H1 (cell line): Measurements from ENCODE around the gene SPOCK2. TPM values are rescaled to one million over a fixed set of nuclear protein-coding genes. Genes with fewer than 3 reads are reported as not detected.

Experiments used
- CTCF ChIA-PET: fragments of 300-600 bp; sonication (Branson Sonifier 250); formaldehyde crosslinking; loops from one replicate; lab custom pipeline; 2021; ENCODE audit not compliant: partially characterized antibody; lab: Charles Lee
- POLR2A ChIA-PET: fragments of 300-600 bp; sonication (Branson Sonifier 250); formaldehyde crosslinking; loops from one replicate; lab custom pipeline; 2021; ENCODE audit warnings: inconsistent platforms; ENCODE audit not compliant: partially characterized antibody; lab: Charles Lee
- DNase-seq, 2 experiments: peaks; one replicate each; pipeline versions ENCODE4 v3.0.0 to v3.0.0-alpha.2; 2010 to 2022; ENCODE audit warnings: low spot score in 2 of 2, low read depth in 1 of 2, mixed read lengths in 1 of 2
- FAIRE-seq: peaks from 2 replicates; lab custom pipeline; 2011; peaks lifted over from hg19 to GRCh38; lab: Jason Lieb, UNC
- H2AFZ ChIP-seq: 2 replicates; pipeline ENCODE4 v1.8.1; 2012; ENCODE audit warnings: low read length, inconsistent platforms
- H2AK5ac ChIP-seq: 2 replicates; pipeline ENCODE4 v1.6.1; 2013; ENCODE audit warnings: low read depth, low read length
- H2BK120ac ChIP-seq: replicated peaks from 2 replicates; pipeline ENCODE3; 2013; ENCODE audit warnings: low read depth, low read length, inconsistent platforms
- H2BK12ac ChIP-seq: 2 replicates; pipeline ENCODE4 v1.6.1; 2013; ENCODE audit warnings: low read depth, low read length
- H2BK15ac ChIP-seq: 2 replicates; pipeline ENCODE4 v1.6.1; 2013; ENCODE audit warnings: low read length
- H2BK20ac ChIP-seq: 2 replicates; pipeline ENCODE4 v1.6.1; 2013; ENCODE audit warnings: low read length
- H2BK5ac ChIP-seq: 2 replicates; pipeline ENCODE4 v1.6.1; 2013; ENCODE audit warnings: low read depth, low read length
- H3K14ac ChIP-seq: 2 replicates; pipeline ENCODE4 v1.6.1; 2013; ENCODE audit warnings: inconsistent platforms; ENCODE audit not compliant: insufficient read length
- H3K18ac ChIP-seq: 2 replicates; pipeline ENCODE4 v1.6.1; 2013; ENCODE audit warnings: low read length; ENCODE audit errors: extremely low read depth
- H3K23ac ChIP-seq: 2 replicates; pipeline ENCODE4 v1.6.1; 2013; ENCODE audit warnings: inconsistent platforms; ENCODE audit not compliant: insufficient read length
- H3K23me2 ChIP-seq: 2 replicates; pipeline ENCODE4 v1.6.1; 2013; ENCODE audit warnings: low read depth, low read length
- H3K27ac ChIP-seq: 2 replicates; pipeline ENCODE4 v1.6.1; 2011; ENCODE audit warnings: low read depth, low read length, inconsistent platforms
- H3K27me3 ChIP-seq, 4 experiments: replicated peaks in 1 of 4; 1 replicate in 1 of 4; 2 replicates in 3 of 4; pipeline versions ENCODE4 v1.6.1 to v1.8.1; 2011 to 2013; ENCODE audit warnings: low read length in 3 of 4, mild to moderate bottlenecking in 3 of 4, inconsistent platforms in 2 of 4, mixed read lengths in 2 of 4, moderate library complexity in 1 of 4; ENCODE audit not compliant: control insufficient read depth in 3 of 4, insufficient read depth in 3 of 4; ENCODE audit errors: extremely low read depth in 1 of 4
- H3K36me3 ChIP-seq, 4 experiments: 2 replicates each; pipeline versions ENCODE4 v1.6.1 to v1.8.1; 2011 to 2013; ENCODE audit warnings: mild to moderate bottlenecking in 4 of 4, low read length in 3 of 4, moderate library complexity in 2 of 4, control low read depth in 1 of 4, inconsistent platforms in 1 of 4; ENCODE audit not compliant: insufficient read depth in 4 of 4, control insufficient read depth in 2 of 4
- H3K4ac ChIP-seq: replicated peaks from 2 replicates; pipeline ENCODE3; 2013; ENCODE audit warnings: low read length, low read depth, mixed read lengths, inconsistent platforms; ENCODE audit not compliant: insufficient read length
- H3K4me1 ChIP-seq, 4 experiments: replicated peaks in 1 of 4; 1 replicate in 1 of 4; 2 replicates in 3 of 4; pipeline versions ENCODE4 v1.6.1 to v1.8.1; 2011 to 2013; ENCODE audit warnings: low read length in 3 of 4, inconsistent platforms in 2 of 4, mixed read lengths in 1 of 4; ENCODE audit not compliant: insufficient read depth in 4 of 4, control insufficient read depth in 3 of 4
- H3K4me2 ChIP-seq, 2 experiments: 2 replicates each; pipeline versions ENCODE4 v1.6.1 to v1.8.1; 2011 to 2013; ENCODE audit warnings: low read depth in 2 of 2, low read length in 2 of 2, control low read depth in 1 of 2, inconsistent platforms in 1 of 2, mild to moderate bottlenecking in 1 of 2; ENCODE audit not compliant: insufficient read depth in 1 of 2
- H3K4me3 ChIP-seq, 4 experiments: fragments of 200-600, 300-600 bp in 1 of 4; sonication (generic), shearing (Covaris generic), sonication (Bioruptor Twin) in 1 of 4; 2 replicates each; pipeline versions ENCODE4 v1.5.1 to v1.8.1; 2011 to 2016; ENCODE audit warnings: low read length in 4 of 4, low read depth in 3 of 4, control low read depth in 2 of 4, inconsistent platforms in 2 of 4, mild to moderate bottlenecking in 2 of 4, mixed read lengths in 1 of 4, moderate library complexity in 1 of 4; ENCODE audit not compliant: insufficient read depth in 2 of 4; ENCODE audit errors: extremely low read depth in 1 of 4
- H3K56ac ChIP-seq: replicated peaks from 2 replicates; pipeline ENCODE3; 2013; ENCODE audit warnings: low read depth, mild to moderate bottlenecking, mixed read lengths, low read length, inconsistent platforms; ENCODE audit not compliant: insufficient read length
- H3K79me1 ChIP-seq: 2 replicates; pipeline ENCODE4 v1.6.1; 2013; ENCODE audit warnings: low read depth, low read length, control low read depth
- H3K79me2 ChIP-seq, 2 experiments: 2 replicates each; pipeline versions ENCODE4 v1.6.1 to v1.8.1; 2012 to 2013; ENCODE audit warnings: low read length in 2 of 2, mild to moderate bottlenecking in 2 of 2, inconsistent platforms in 1 of 2; ENCODE audit not compliant: insufficient read depth in 2 of 2, control insufficient read depth in 1 of 2
- H3K9ac ChIP-seq, 4 experiments: replicated peaks in 1 of 4; 1 replicate in 1 of 4; 2 replicates in 3 of 4; pipeline versions ENCODE4 v1.6.1 to v1.8.1; 2011 to 2013; ENCODE audit warnings: low read depth in 3 of 4, low read length in 3 of 4, control low read depth in 2 of 4, mild to moderate bottlenecking in 2 of 4, moderate library complexity in 2 of 4, inconsistent platforms in 1 of 4; ENCODE audit errors: extremely low read depth in 1 of 4
- H3K9me3 ChIP-seq, 2 experiments: 2 replicates each; pipeline versions ENCODE4 v1.6.1 to v1.8.1; 2012 to 2013; ENCODE audit warnings: mild to moderate bottlenecking in 2 of 2, moderate library complexity in 2 of 2, control low read depth in 1 of 2, inconsistent platforms in 1 of 2, low read depth in 1 of 2, low read length in 1 of 2, mixed read lengths in 1 of 2; ENCODE audit not compliant: insufficient read depth in 2 of 2
- H4K20me1 ChIP-seq, 2 experiments: replicated peaks in 1 of 2; 2 replicates each; pipeline versions ENCODE3 to v1.8.1; 2011 to 2013; ENCODE audit warnings: inconsistent platforms in 2 of 2, low read length in 2 of 2, mild to moderate bottlenecking in 1 of 2; ENCODE audit not compliant: insufficient read depth in 2 of 2, control insufficient read depth in 1 of 2
- H4K5ac ChIP-seq: 2 replicates; pipeline ENCODE4 v1.6.1; 2013; ENCODE audit warnings: low read length, low read depth, mixed read lengths, inconsistent platforms; ENCODE audit not compliant: insufficient read length
- H4K8ac ChIP-seq: 2 replicates; pipeline ENCODE4 v1.8.0; 2013; ENCODE audit warnings: mild to moderate bottlenecking, moderate library complexity, low read length, inconsistent platforms; ENCODE audit not compliant: insufficient read depth; ENCODE audit errors: extremely low read depth
- H4K91ac ChIP-seq: replicated peaks from 2 replicates; pipeline ENCODE3; 2013; ENCODE audit warnings: low read length, mixed read lengths, inconsistent platforms; ENCODE audit not compliant: insufficient read length
- BACH1 ChIP-seq: IDR thresholded peaks from 2 replicates; pipeline ENCODE4 v1.6.1; 2012; ENCODE audit warnings: low read length, improper control_type of control experiment
- CEBPB ChIP-seq: IDR thresholded peaks from 2 replicates; pipeline ENCODE4 v1.6.1; 2012; ENCODE audit warnings: low read depth, low read length
- CREB1 ChIP-seq: IDR thresholded peaks from 2 replicates; pipeline ENCODE4 v1.6.1; 2012; ENCODE audit warnings: inconsistent platforms
- FOSL1 ChIP-seq: IDR thresholded peaks from 2 replicates; pipeline ENCODE4 v1.6.1; 2011; ENCODE audit warnings: mild to moderate bottlenecking, low read depth, low read length, moderate library complexity; ENCODE audit not compliant: insufficient read depth
- MAFK ChIP-seq: IDR thresholded peaks from 2 replicates; pipeline ENCODE4 v1.6.1; 2012; ENCODE audit warnings: low read depth, mild to moderate bottlenecking, improper control_type of control experiment, low read length
- NANOG ChIP-seq: IDR thresholded peaks from 2 replicates; pipeline ENCODE4 v1.6.1; 2011; ENCODE audit warnings: low read length, low read depth, mild to moderate bottlenecking, inconsistent platforms; ENCODE audit not compliant: insufficient read depth, poor library complexity, severe bottlenecking
- PHF8 ChIP-seq: fragments of 200-600 bp; sonication (generic); conservative IDR thresholded peaks from 2 replicates; pipeline ENCODE4 v1.7.1; 2012; ENCODE audit warnings: low read depth, mild to moderate bottlenecking, inconsistent platforms, low read length, moderate library complexity
- POU5F1 ChIP-seq: IDR thresholded peaks from 2 replicates; pipeline ENCODE4 v1.6.1; 2011; ENCODE audit warnings: low read depth, mild to moderate bottlenecking, low read length, moderate library complexity
- RNF2 ChIP-seq: fragments of 200-900, 300-1000 bp; sonication (generic); IDR thresholded peaks from 2 replicates; pipeline ENCODE4 v1.7.1; 2016; ENCODE audit warnings: borderline replicate concordance, low read depth, mild to moderate bottlenecking, antibody characterized with exemption, low read length; ENCODE audit not compliant: poor library complexity, severe bottlenecking; ENCODE audit errors: missing control alignments
- SP4 ChIP-seq: IDR thresholded peaks from 2 replicates; pipeline ENCODE4 v1.6.1; 2012; ENCODE audit warnings: low read length, inconsistent platforms
- ZNF274 ChIP-seq: IDR thresholded peaks from 2 replicates; pipeline ENCODE4 v1.7.0; 2012; ENCODE audit warnings: low read length, borderline replicate concordance; ENCODE audit errors: extremely low read depth
- WGBS, 2 experiments: shearing (Covaris generic) in 1 of 2; methylation state at CpG; one replicate each; pipeline versions ENCODE4 v1.1.6 to v1.1.7; 2013 to 2015; ENCODE audit warnings: low lambda C conversion rate in 2 of 2, mixed read lengths in 2 of 2, inconsistent platforms in 1 of 2, low coverage in 1 of 2, missing lambda C conversion rate in 1 of 2; ENCODE audit not compliant: insufficient replicate concordance in 2 of 2, insufficient coverage in 1 of 2, insufficient read length in 1 of 2; ENCODE audit errors: extremely low coverage in 1 of 2, missing lambda C conversion rate in 1 of 2; 5-methylcytosine and 5-hydroxymethylcytosine counted together
- polyA plus RNA-seq, 7 experiments: library from polyadenylated mRNA; depleted of rRNA in 3 of 7; stranded (reverse) in 5 of 7; unstranded in 2 of 7; fragments of >200 nt in 5 of 7; fragments of 200-250 nt in 2 of 7; gene quantifications; 1 replicate in 5 of 7; 2 replicates in 1 of 7; 4 replicates in 1 of 7; pipeline versions ENCODE4 v1.2.1 to v1.2.3, GENCODE V29; 2011 to 2013; ENCODE audit warnings: missing spikeins in 2 of 7, mixed read lengths in 2 of 7
- total RNA-seq: library from RNA; stranded (reverse); fragmentation: NEBNext Ultra II Directional; extraction: Animal tissue kit (Norgen Biotek cat#: 25700); gene quantifications from 2 replicates; pipeline ENCODE4 v1.2.1, GENCODE V29; 2021

The SPOCK2 gene
- total and polyA plus RNA-seq, 2 of the 8 experiments (the other 6 are each of a cell fraction or from before 2014, with no cell fraction given) = 1.5 to 1.9 TPM

DNA sequence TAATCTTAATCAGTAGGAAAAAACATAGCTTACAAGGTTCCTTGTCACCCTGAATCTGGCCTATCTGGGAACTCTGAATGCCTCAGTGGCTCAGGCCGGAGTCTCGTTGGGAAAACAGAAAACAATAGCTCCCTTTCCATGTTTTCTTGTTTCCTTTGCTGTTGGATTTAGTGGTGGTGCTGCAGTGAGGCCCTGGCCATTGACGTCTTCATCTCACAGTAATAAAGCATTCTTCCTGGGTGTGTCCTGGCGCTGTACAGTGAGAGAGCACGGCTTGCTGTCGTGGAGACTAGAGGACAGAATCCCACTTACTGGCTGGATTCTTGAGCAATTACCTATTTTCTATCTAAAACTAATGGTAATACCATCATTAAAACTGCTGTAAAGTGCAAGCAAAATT lies 1.3 kb upstream of the SPOCK2 start:
- ChIA-PET CTCF (interaction anchor here (0.8 to 3.8 kb wide), 7 partner anchors 9 to 217 kb away, joined by 3 to 13 read pairs (median 3); no protein-coding TSS in a partner anchor), POLR2A (interaction anchor here (0.8 kb wide), 1 partner anchor 81 kb away, joined by 3 read pairs; no protein-coding TSS in a partner anchor)
- Histone ChIP-seq H2AFZ (no peak overlapping the region), H3K27me3 (peaks cover 19 to 50% (median 45%) of the 10 kb centered on the region in 4 experiments), H2BK120ac (no peak overlapping the region), H2BK12ac (no peak overlapping the region; the same call in 1 of the 2 replicates), H2BK5ac (no peak overlapping the region), H2BK15ac (no peak overlapping the region), H3K56ac (no peak overlapping the region), H3K4me1 (peaks cover 3 to 22% (median 11%) of the 10 kb centered on the region in 4 experiments), H4K8ac (no peak overlapping the region), H3K23me2 (peaks cover 8% of the 10 kb centered on the region; the same call in 1 of the 2 replicates), H3K23ac (no peak overlapping the region), H4K20me1 (no peaks in the 10 kb centered on the region), H2BK20ac (no peak overlapping the region), H3K79me1 (no peaks in the 10 kb centered on the region), H3K79me2 (no peaks in the 10 kb centered on the region), H3K9ac (no peak overlapping the region), H3K4me3 (no peak overlapping the region), H2AK5ac (no peak overlapping the region), H3K18ac (no peak overlapping the region), H4K91ac (no peak overlapping the region), H3K14ac (no peak overlapping the region), H4K5ac (no peak overlapping the region), H3K36me3 (no peaks in the 10 kb centered on the region; a peak in 2 of 8 replicates), H3K27ac (no peak overlapping the region), H3K4ac (no peak overlapping the region), H3K9me3 (no peaks in the 10 kb centered on the region), H3K4me2 (peak overlapping the region in 1 of 2 experiments; percentile 82; a peak in 1 of 4 replicates)
- DNase-seq = no peak
- no peak for FAIRE-seq
- TF ChIP-seq CREB1 (no peak), FOSL1 (no peak), MAFK (no peak), NANOG (no peak), BACH1 (no peak), CEBPB (no peak), RNF2 (no peak), PHF8 (no peak), POU5F1 (no peak), SP4 (no peak), ZNF274 (no peak)
- 86% methylated on average over 6 of the region's 6 CpGs; no CpG with 5 or more reads in 1 of the 2 experiments for WGBS, 2 experiments
